Gastroesophageal sphincter (tissue), 4 donors: ENCODE data around the gene CTAGE1. TPM values are rescaled to one million over a fixed set of nuclear protein-coding genes. Genes with fewer than 3 reads are reported as not detected.
A peak's percentile ranks its signal among the peaks of the same experiment; 100 is the strongest.

Source experiments
- ATAC-seq: fragments of 150-250 bp; one replicate; pipeline ENCODE4 v1.9.1; 2016; ENCODE audit warnings: mild to moderate bottlenecking, moderate library complexity
- H3K27ac ChIP-seq, 4 donors: fragments of 200-600 bp; sonication (generic) in 3 of 4; 1 replicate in 3 of 4; 2 replicates in 1 of 4; pipeline ENCODE4 v1.5.1; 2016 to 2019
- H3K27me3 ChIP-seq: fragments of 200-600 bp; sonication (generic); one replicate; pipeline ENCODE4 v1.5.1; 2019
- H3K36me3 ChIP-seq, 2 donors: fragments of 200-600 bp; sonication (generic); one replicate each; pipeline ENCODE4 v1.5.1; 2019; ENCODE audit warnings: control low read depth in 1 of 2
- H3K4me1 ChIP-seq, 3 donors: fragments of 200-600 bp; sonication (generic); 1 replicate in 2 of 3; 2 replicates in 1 of 3; pipeline ENCODE4 v1.5.1; 2016 to 2019; ENCODE audit warnings: control low read depth in 2 of 3
- H3K4me3 ChIP-seq, 2 donors: fragments of 200-600 bp; sonication (generic); one replicate each; pipeline ENCODE4 v1.5.1; 2019; ENCODE audit warnings: mild to moderate bottlenecking in 1 of 2, moderate library complexity in 1 of 2
- H3K9me3 ChIP-seq, 3 donors: fragments of 200-600 bp; sonication (generic); one replicate each; pipeline ENCODE4 v1.5.1; 2017 to 2019; ENCODE audit warnings: control low read depth in 2 of 3
- EP300 ChIP-seq: sonication (generic); formaldehyde crosslinking; IDR thresholded peaks from one replicate; pipeline ENCODE4 v1.6.1; 2017; ENCODE audit warnings: antibody characterized with exemption, mild to moderate bottlenecking
- POLR2A ChIP-seq, 2 donors: fragments of 450-650 bp; IDR thresholded peaks; one replicate each; pipeline ENCODE4 v1.6.1; 2017; ENCODE audit warnings: antibody characterized with exemption in 2 of 2, mild to moderate bottlenecking in 2 of 2, moderate library complexity in 1 of 2
- POLR2AphosphoS5 ChIP-seq: sonication (generic); formaldehyde crosslinking; IDR thresholded peaks from one replicate; pipeline ENCODE4 v1.6.1; 2017; ENCODE audit warnings: antibody characterized with exemption
- WGBS, 2 donors: methylation state at CpG; one replicate each; pipeline ENCODE4 v1.1.5; 2018; ENCODE audit warnings: low coverage in 1 of 2; 5-methylcytosine and 5-hydroxymethylcytosine counted together
- total RNA-seq, 4 donors: library from RNA; depleted of rRNA; stranded (reverse); fragments of >200 nt; gene quantifications; one replicate each; pipeline ENCODE4 v1.1.0, GENCODE V29; 2016
- TF ChIP-seq, protein P1 (sequence below), 4 experiments: fragments of 200-600 bp in 2 of 4; fragments of 450-650 bp in 2 of 4; sonication (generic) in 1 of 4; IDR thresholded peaks; one replicate each; pipeline ENCODE4 v1.5.1; 2017 to 2019; ENCODE audit warnings: antibody characterized with exemption in 4 of 4, mild to moderate bottlenecking in 2 of 4, moderate library complexity in 2 of 4

Gene CTAGE1
- total RNA-seq, 4 donors from 2014 or later = not detected

DNA sequence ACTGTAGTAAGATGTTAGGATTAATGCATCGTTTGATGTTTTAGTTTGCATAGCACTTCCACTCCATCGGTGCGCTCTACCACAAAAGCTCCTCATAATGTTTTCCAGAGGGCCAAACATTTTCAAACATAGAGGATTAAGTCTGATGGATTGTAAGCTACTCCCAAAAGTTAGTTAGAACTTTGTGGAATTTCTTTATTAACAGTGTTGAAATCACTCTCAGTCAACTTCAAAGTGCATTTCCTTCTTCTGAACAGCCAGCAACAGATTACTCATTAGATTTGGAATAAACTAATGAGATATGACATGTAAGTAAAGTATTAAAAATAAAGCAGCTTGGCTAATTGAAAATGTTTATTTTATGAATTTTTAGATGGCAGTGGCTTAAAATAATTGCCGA, 30.1 kb upstream of the CTAGE1 start:
- WGBS, 2 donors = 17 to 24% methylated on average over 4 of the region's 4 CpGs
- Histone ChIP-seq H3K27me3 (no peaks in the 10 kb centered on the region), H3K36me3 (no peaks in the 10 kb centered on the region), H3K27ac (peak overlapping the region in 1 of 4 donors; percentile 11), H3K9me3 (peaks cover 0 to 29% (median 0%) of the 10 kb centered on the region in 3 donors), H3K4me3 (no peak overlapping the region), H3K4me1 (peaks cover 0 to 8% (median 0%) of the 10 kb centered on the region in 3 donors)
- TF ChIP-seq POLR2AphosphoS5 (peak; percentile 71), EP300 (no peak), POLR2A (IDR thresholded peaks at IDR 0.05) (no peak)
- TF ChIP-seq, protein P1, sequence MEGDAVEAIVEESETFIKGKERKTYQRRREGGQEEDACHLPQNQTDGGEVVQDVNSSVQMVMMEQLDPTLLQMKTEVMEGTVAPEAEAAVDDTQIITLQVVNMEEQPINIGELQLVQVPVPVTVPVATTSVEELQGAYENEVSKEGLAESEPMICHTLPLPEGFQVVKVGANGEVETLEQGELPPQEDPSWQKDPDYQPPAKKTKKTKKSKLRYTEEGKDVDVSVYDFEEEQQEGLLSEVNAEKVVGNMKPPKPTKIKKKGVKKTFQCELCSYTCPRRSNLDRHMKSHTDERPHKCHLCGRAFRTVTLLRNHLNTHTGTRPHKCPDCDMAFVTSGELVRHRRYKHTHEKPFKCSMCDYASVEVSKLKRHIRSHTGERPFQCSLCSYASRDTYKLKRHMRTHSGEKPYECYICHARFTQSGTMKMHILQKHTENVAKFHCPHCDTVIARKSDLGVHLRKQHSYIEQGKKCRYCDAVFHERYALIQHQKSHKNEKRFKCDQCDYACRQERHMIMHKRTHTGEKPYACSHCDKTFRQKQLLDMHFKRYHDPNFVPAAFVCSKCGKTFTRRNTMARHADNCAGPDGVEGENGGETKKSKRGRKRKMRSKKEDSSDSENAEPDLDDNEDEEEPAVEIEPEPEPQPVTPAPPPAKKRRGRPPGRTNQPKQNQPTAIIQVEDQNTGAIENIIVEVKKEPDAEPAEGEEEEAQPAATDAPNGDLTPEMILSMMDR (IDR thresholded peaks at IDR 0.05) = no peak
- peak; percentile 48 for ATAC-seq

DNA sequence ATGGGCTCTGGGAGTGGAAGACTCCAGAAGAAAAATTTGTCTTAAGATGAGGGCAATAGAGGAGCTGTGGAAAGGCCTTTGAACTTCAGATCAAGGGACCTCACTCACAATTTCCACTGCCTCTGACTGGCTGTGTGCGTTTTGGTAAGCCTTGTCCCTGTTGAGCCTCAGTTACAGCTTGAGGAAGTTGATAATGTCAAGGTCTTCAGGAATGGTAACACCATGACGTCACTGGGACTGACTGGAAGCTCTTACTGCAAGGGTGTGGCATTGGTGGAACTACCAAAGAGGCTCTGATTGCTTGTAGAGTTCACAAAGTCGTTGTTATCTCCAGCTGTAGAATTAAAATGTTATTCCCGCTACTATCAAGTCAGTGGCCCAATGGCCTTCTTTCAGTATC, 29.2 kb upstream of the CTAGE1 start:
- no peak for TF ChIP-seq POLR2A (IDR thresholded peaks at IDR 0.05)
- no peak for TF ChIP-seq POLR2AphosphoS5
- Histone ChIP-seq H3K27me3 (no peaks in the 10 kb centered on the region), H3K9me3 (peaks cover 0 to 29% (median 0%) of the 10 kb centered on the region in 3 donors), H3K4me3 (no peak overlapping the region), H3K4me1 (peaks cover 0 to 8% (median 0%) of the 10 kb centered on the region in 3 donors), H3K36me3 (no peaks in the 10 kb centered on the region), H3K27ac (no peak overlapping the region)
- 79 to 82% methylated on average over 4 of the region's 4 CpGs for WGBS, 2 donors
- ATAC-seq = no peak

DNA sequence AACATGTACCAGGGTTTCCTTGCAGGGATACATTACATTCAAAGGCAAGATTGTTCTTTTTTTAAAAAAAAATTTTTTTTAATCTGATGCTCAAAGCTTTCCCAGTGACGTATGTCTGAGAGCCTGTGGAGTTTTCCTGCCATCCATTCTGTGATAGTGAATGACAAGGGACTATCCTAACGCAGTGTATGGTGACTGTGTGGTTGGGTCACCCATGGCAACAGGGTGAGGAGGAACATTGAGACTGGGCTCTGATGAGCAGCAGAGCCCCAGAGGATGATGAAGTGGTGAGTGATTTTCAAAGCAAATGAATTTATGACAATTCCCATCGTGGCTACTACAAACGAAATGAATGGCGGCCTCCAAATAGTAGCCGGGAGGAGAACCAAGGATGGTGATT, 28.6 kb upstream of the CTAGE1 start:
- no peaks in the 10 kb centered on the region for H3K36me3 ChIP-seq
- ATAC-seq = no peak
- no peaks in the 10 kb centered on the region for H3K27me3 ChIP-seq
- TF ChIP-seq POLR2A (IDR thresholded peaks at IDR 0.05) (no peak), EP300 (no peak), POLR2AphosphoS5 (no peak)
- TF ChIP-seq, protein P1 (IDR thresholded peaks at IDR 0.05) = no peak
- peaks cover 0 to 8% (median 0%) of the 10 kb centered on the region in 3 donors for H3K4me1 ChIP-seq
- no peak overlapping the region for H3K4me3 ChIP-seq
- no peak overlapping the region for H3K27ac ChIP-seq
- WGBS, 2 donors = 77 to 80% methylated on average over 5 of the region's 6 CpGs
- H3K9me3 ChIP-seq = peaks cover 0 to 29% (median 0%) of the 10 kb centered on the region in 3 donors

DNA sequence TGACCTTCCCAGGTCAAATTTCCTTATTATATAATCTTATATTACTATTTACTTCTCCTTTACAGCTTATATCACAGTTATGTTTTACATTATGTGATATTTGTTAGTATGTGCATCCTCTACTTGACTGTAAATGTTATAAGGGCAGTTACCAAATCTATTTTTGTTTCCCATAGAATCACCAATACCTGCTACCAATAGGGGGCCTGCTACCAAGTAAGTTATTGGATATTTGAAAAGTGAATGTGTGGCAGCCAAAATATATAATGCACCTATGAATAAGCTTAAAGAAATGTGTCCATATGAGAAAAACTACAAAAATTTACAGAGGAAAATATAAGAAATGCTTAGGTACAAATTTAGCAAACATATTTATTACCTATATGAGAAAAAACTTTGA, 23.9 kb upstream of the CTAGE1 start:
- Histone ChIP-seq H3K4me1 (no peaks in the 10 kb centered on the region), H3K9me3 (no peaks in the 10 kb centered on the region), H3K36me3 (no peaks in the 10 kb centered on the region), H3K27me3 (no peaks in the 10 kb centered on the region), H3K4me3 (no peak overlapping the region), H3K27ac (no peak overlapping the region)
- no peak for ATAC-seq
- no peak for TF ChIP-seq EP300
- TF ChIP-seq, protein P1 (IDR thresholded peaks at IDR 0.05) = no peak
- no peak for TF ChIP-seq POLR2A (IDR thresholded peaks at IDR 0.05)
- no peak for TF ChIP-seq POLR2AphosphoS5

DNA sequence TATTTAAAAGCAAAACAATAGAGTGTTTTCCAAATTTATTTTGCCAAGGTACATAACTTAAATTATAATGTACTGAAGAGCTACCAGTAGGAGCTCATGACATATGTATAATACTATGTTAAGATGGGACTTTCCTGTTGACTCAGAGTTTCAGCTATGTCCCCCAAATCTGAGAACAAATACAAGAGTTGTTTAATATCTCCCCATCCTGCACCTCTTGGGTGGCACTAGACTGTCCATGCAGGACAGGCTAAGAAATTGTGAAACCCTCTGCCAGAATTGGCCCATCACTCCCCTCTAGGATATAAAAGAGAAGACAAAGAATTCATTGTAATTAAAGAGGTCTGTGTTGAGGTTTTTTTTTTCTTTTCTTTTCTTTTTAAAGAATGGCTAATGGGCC, 21.7 kb upstream of the CTAGE1 start:
- Histone ChIP-seq H3K27me3 (no peaks in the 10 kb centered on the region), H3K9me3 (no peaks in the 10 kb centered on the region), H3K36me3 (no peaks in the 10 kb centered on the region), H3K4me1 (no peaks in the 10 kb centered on the region), H3K4me3 (no peak overlapping the region), H3K27ac (no peak overlapping the region)
- no peak for TF ChIP-seq POLR2AphosphoS5
- no peak for TF ChIP-seq POLR2A (IDR thresholded peaks at IDR 0.05)
- TF ChIP-seq, protein P1 (IDR thresholded peaks at IDR 0.05) = no peak
- TF ChIP-seq EP300 = no peak
- ATAC-seq = no peak
